OCI-LY7 (cell line): ENCODE results near the gene NPLOC4. TPM values are rescaled to one million over a fixed set of nuclear protein-coding genes. Genes with fewer than 3 reads are reported as not detected.

ENCODE experiments used
- BruUV-seq: library from RNA; stranded (reverse); fragments of 400-500 nt; replicated peaks from 2 replicates; lab custom pipeline; 2021; lab: Mats Ljungman, UMichigan
- CTCF ChIA-PET: fragments of 300-600 bp; sonication (Branson Sonifier 250); formaldehyde crosslinking; loops from one replicate; lab custom pipeline; 2022; ENCODE audit warnings: antibody characterized with exemption; ENCODE audit not compliant: unreplicated experiment; lab: Charles Lee
- POLR2A ChIA-PET: fragments of 300-600 bp; sonication (Branson Sonifier 250); formaldehyde crosslinking; loops from one replicate; lab custom pipeline; 2022; ENCODE audit warnings: antibody characterized with exemption; lab: Charles Lee
- DNase-seq: peaks from one replicate; pipeline ENCODE4 v3.0.0-alpha.2; 2015; ENCODE audit warnings: low spot score
- H2AFZ ChIP-seq: fragments of 200-600 bp; sonication (generic), shearing (Covaris generic); 2 replicates; pipeline ENCODE4 v1.6.1; 2014; ENCODE audit warnings: mild to moderate bottlenecking, antibody characterized with exemption, low read length, moderate library complexity
- H3K27ac ChIP-seq: fragments of 200-600 bp; sonication (generic); 2 replicates; pipeline ENCODE4 v1.5.1; 2014; ENCODE audit warnings: mixed run types, low read depth, mild to moderate bottlenecking, moderate library complexity, low read length, inconsistent platforms; ENCODE audit not compliant: poor library complexity, severe bottlenecking
- H3K36me3 ChIP-seq: fragments of 200-600 bp; sonication (generic); 2 replicates; pipeline ENCODE4 v1.6.1; 2014; ENCODE audit warnings: mild to moderate bottlenecking, antibody characterized with exemption, low read length, moderate library complexity, mixed read lengths; ENCODE audit not compliant: insufficient read depth
- H3K4me1 ChIP-seq: fragments of 200-600 bp; sonication (generic); 2 replicates; pipeline ENCODE4 v1.5.1; 2014; ENCODE audit warnings: mild to moderate bottlenecking, low read length; ENCODE audit not compliant: insufficient read depth, poor library complexity, severe bottlenecking
- H3K4me2 ChIP-seq: fragments of 200-600 bp; sonication (generic); 2 replicates; pipeline ENCODE4 v1.6.1; 2014; ENCODE audit warnings: mild to moderate bottlenecking, low read length
- H3K4me3 ChIP-seq: fragments of 200-600 bp; sonication (generic); 2 replicates; pipeline ENCODE4 v1.5.1; 2014; ENCODE audit warnings: mild to moderate bottlenecking, low read depth, low read length; ENCODE audit not compliant: poor library complexity, severe bottlenecking
- H3K79me2 ChIP-seq: fragments of 200-600 bp; sonication (generic); 2 replicates; pipeline ENCODE4 v1.6.1; 2016; ENCODE audit warnings: low read depth, mild to moderate bottlenecking, low read length, moderate library complexity, mixed read lengths; ENCODE audit not compliant: insufficient read depth
- H3K9me2 ChIP-seq: fragments of 200-600 bp; sonication (generic); 2 replicates; pipeline ENCODE4 v1.6.1; 2016; ENCODE audit warnings: mild to moderate bottlenecking, low read length, mixed read lengths; ENCODE audit not compliant: insufficient read depth
- H3K9me3 ChIP-seq: fragments of 200-600 bp; sonication (generic); 2 replicates; pipeline ENCODE4 v1.6.1; 2014; ENCODE audit warnings: mild to moderate bottlenecking, mixed run types, low read length, mixed read lengths
- H4K20me1 ChIP-seq: fragments of 200-600 bp; sonication (generic); 2 replicates; pipeline ENCODE4 v1.6.1; 2014; ENCODE audit warnings: mild to moderate bottlenecking, antibody characterized with exemption, low read length, moderate library complexity, mixed read lengths; ENCODE audit not compliant: insufficient read depth
- EZH2phosphoT487 ChIP-seq: fragments of 200-600 bp; sonication (generic); IDR thresholded peaks from 2 replicates; pipeline ENCODE4 v1.6.1; 2018; ENCODE audit warnings: low read depth, borderline replicate concordance, mild to moderate bottlenecking, mixed run types, antibody characterized with exemption, low read length, moderate library complexity, mixed read lengths
- intact Hi-C: fragments of 100-400 bp; cut with micrococcal nuclease; formaldehyde crosslinking; loops from one replicate; pipeline ENCODE4 v1.10.0; 2022; ENCODE audit not compliant: unreplicated experiment
- total RNA-seq, 2 experiments: library from RNA; depleted of rRNA in 1 of 2; stranded (reverse); fragments of >200 nt in 1 of 2; shearing (Covaris generic) in 1 of 2; gene quantifications; 2 replicates each; pipeline ENCODE4 v1.2.3, GENCODE V29; 2014 to 2022
- TF ChIP-seq, protein P1 (sequence below): fragments of 200-600 bp; sonication (generic); conservative IDR thresholded peaks from 2 replicates; pipeline ENCODE4 v1.5.1; 2014; ENCODE audit warnings: mild to moderate bottlenecking, antibody characterized with exemption, low read length, moderate library complexity, mixed read lengths

Gene NPLOC4
- total RNA-seq, 2 experiments from 2014 or later: 69.6 to 118 TPM

DNA sequence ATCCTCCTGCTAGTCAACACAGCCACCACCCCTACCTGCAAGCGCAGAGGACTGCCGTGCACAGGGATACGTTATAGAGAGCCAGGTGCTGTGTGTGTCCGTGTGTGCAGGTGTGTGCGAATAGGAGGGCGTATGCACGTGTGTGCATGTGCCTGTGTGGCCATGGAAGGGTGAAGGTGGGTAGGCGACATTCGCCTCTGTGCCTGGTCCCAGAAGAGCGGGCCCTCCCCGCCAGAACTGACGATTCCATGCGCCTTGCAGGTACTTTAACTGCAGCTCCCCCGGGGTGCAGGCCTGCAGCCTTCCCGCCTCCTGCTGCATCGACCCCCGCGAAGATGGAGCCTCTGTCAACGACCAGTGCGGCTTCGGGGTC is 10.7 kb upstream of the NPLOC4 start:
- TF ChIP-seq EZH2phosphoT487: no peak
- TF ChIP-seq, protein P1, sequence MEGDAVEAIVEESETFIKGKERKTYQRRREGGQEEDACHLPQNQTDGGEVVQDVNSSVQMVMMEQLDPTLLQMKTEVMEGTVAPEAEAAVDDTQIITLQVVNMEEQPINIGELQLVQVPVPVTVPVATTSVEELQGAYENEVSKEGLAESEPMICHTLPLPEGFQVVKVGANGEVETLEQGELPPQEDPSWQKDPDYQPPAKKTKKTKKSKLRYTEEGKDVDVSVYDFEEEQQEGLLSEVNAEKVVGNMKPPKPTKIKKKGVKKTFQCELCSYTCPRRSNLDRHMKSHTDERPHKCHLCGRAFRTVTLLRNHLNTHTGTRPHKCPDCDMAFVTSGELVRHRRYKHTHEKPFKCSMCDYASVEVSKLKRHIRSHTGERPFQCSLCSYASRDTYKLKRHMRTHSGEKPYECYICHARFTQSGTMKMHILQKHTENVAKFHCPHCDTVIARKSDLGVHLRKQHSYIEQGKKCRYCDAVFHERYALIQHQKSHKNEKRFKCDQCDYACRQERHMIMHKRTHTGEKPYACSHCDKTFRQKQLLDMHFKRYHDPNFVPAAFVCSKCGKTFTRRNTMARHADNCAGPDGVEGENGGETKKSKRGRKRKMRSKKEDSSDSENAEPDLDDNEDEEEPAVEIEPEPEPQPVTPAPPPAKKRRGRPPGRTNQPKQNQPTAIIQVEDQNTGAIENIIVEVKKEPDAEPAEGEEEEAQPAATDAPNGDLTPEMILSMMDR: no peak
- Histone ChIP-seq H2AFZ (no peak overlapping the region), H3K9me3 (no peaks in the 10 kb centered on the region), H3K9me2 (no peaks in the 10 kb centered on the region), H3K36me3 (no peaks in the 10 kb centered on the region), H3K4me1 (no peaks in the 10 kb centered on the region), H3K4me2 (no peak overlapping the region), H3K4me3 (no peak overlapping the region), H3K27ac (no peak overlapping the region), H3K79me2 (no peaks in the 10 kb centered on the region), H4K20me1 (no peaks in the 10 kb centered on the region)
- BruUV-seq: no TSS peak
- intact Hi-C loops: no loop called here
- DNase-seq: no peak
- CTCF ChIA-PET: no interaction called here
- POLR2A ChIA-PET: no interaction called here

DNA sequence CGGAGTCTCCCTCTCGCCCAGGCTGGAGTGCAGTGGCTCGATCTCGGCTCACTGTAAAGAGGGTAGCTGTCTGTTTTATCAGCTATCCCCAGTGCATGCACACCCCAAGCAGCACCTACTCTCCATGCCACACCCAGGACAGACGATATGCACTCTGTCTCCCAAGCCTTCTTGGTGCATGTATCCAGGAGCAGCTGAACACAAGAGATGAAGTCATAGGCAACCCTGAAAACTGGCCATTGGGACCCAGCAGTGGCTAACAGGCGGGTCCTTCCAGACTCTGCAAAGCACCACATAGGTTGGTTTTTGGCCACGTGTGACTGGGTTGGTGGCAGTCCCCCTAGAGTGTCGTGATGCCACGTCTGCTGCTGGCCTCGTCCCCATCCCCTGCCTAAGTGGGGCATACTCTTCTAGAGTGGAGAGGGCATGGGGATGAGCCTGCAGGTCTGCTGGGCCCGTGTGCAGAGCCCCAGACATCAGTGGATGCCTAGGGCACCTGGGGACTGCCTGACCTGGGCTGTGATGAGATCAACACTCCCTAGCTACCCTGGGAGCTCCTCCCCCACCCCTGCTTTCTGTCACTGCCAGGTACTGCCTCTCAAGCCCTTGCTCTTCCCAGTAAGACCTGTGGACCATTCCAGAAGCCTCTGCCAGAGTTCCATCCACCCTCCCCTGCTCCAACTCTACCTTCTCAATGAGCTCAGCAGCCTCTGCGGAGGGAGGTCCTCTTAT is 10.1 kb upstream of the NPLOC4 start:
- H3K4me3 ChIP-seq: no peak overlapping the region
- TF ChIP-seq, protein P1: no peak
- no peak for TF ChIP-seq EZH2phosphoT487
- no peaks in the 10 kb centered on the region for H3K9me2 ChIP-seq
- CTCF ChIA-PET: no interaction called here
- H4K20me1 ChIP-seq: no peaks in the 10 kb centered on the region
- H3K36me3 ChIP-seq: no peaks in the 10 kb centered on the region
- no peaks in the 10 kb centered on the region for H3K9me3 ChIP-seq
- H3K27ac ChIP-seq: no peak overlapping the region
- no peaks in the 10 kb centered on the region for H3K79me2 ChIP-seq
- intact Hi-C loops: no loop called here
- no peak for DNase-seq
- no TSS peak for BruUV-seq
- no peak overlapping the region for H2AFZ ChIP-seq
- no peaks in the 10 kb centered on the region for H3K4me1 ChIP-seq
- POLR2A ChIA-PET: interaction anchor here (0.6 kb wide), 1 partner anchor 33 kb away, joined by 3 read pairs; no protein-coding TSS in a partner anchor
- H3K4me2 ChIP-seq: no peak overlapping the region
